ENCODE results near the gene ATP5F1E. TPM values are rescaled to one million over a fixed set of nuclear protein-coding genes. Genes with fewer than 3 reads are reported as not detected.

Gene ATP5F1E
- total RNA-seq, 1 experiment from 2014 or later = 41.1 TPM

DNA sequence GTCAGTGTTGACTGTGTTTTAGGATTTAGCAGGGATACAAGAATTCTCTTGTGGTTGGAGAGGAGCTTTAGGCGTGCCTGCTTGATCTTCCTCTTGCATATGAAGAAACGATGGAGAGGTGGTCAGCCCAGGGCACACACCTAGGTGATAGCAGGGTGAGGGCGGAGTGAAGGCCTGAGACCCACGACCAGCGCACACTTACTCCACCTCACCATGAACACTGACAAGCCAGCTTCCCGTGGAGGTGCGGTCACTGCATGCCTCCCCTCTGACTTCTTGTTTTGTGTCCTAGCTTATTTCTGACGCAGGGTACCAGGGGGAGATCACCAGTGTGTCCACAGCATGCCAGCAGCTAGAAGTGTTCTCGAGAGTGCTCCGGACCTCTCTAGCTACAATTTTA is 42.9 kb downstream of the ATP5F1E start:
- no peak overlapping the region for H3K27ac Mint-ChIP-seq

DNA sequence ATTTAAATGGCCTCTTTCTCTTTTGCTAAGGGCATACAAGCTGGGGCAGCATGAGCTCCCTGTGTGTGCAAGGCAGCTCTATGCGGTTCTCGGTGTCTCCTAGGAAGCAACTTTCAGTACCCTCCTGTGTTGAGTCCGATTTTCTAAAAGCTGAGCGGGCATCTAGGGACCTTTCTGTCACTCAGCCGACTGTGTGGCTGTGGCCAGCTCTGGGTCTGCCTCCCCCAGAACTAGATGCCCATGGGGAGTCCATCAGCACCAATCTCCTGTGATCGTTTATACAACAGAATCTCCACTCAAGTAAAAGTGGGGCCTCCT is 43.6 kb downstream of the ATP5F1E start:
- H3K27ac Mint-ChIP-seq = no peak overlapping the region
- H3K27me3 Mint-ChIP-seq (ENCODE audit: low read depth) = no peaks in the 10 kb centered on the region
- H3K4me3 Mint-ChIP-seq = no peak overlapping the region
- DNase-seq (ENCODE audit: low spot score) = no peak
- H3K36me3 Mint-ChIP-seq = peaks cover 70% of the 10 kb centered on the region
- POLR2A ChIA-PET = no interaction called here
- TF ChIP-seq NR1H2 (CRISPR knock-in tag; IDR thresholded peaks at IDR 0.05) (no peak), JAZF1 (CRISPR knock-in tag; IDR thresholded peaks at IDR 0.05) (no peak), NR2C2 (CRISPR knock-in tag; IDR thresholded peaks at IDR 0.05) (no peak)
- TF ChIP-seq, protein P1, sequence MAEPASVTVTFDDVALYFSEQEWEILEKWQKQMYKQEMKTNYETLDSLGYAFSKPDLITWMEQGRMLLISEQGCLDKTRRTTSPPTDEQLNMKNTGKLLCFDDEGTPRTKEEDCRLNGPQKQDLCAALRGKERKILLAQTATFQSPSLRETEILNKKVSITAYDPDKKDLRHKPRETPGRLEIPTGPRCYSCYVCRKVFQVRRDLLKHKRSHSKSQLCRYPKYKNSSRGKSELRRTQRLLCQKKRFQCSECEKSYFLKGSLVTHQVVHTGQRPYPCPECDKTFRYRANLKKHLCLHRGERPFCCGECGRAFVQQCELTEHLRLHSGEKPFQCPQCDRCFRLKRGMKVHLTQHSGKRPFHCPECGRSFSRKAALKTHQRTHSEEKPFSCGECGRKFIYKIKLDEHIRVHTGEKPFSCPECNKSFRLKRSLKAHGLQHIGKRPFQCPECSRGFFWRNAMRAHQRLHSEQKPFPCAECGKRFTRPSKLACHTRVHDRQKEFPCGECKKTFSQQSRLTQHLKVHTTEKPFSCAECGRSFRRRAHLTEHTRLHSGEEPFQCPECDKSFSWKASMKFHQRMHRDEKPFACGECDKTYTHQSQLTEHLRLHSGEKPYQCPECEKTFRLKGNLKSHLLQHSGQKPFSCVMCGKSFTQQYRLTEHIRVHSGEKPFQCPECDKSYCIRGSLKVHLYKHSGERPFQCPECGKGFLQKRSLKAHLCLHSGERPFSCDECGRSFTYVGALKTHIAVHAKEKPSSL (CRISPR knock-in tag; conservative IDR thresholded peaks at IDR 0.05) = no peak
- TF ChIP-seq, protein P2, sequence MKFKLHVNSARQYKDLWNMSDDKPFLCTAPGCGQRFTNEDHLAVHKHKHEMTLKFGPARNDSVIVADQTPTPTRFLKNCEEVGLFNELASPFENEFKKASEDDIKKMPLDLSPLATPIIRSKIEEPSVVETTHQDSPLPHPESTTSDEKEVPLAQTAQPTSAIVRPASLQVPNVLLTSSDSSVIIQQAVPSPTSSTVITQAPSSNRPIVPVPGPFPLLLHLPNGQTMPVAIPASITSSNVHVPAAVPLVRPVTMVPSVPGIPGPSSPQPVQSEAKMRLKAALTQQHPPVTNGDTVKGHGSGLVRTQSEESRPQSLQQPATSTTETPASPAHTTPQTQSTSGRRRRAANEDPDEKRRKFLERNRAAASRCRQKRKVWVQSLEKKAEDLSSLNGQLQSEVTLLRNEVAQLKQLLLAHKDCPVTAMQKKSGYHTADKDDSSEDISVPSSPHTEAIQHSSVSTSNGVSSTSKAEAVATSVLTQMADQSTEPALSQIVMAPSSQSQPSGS (CRISPR knock-in tag; IDR thresholded peaks at IDR 0.05; ENCODE audit: borderline replicate concordance, low read depth) = no peak
- TF ChIP-seq, protein P3, sequence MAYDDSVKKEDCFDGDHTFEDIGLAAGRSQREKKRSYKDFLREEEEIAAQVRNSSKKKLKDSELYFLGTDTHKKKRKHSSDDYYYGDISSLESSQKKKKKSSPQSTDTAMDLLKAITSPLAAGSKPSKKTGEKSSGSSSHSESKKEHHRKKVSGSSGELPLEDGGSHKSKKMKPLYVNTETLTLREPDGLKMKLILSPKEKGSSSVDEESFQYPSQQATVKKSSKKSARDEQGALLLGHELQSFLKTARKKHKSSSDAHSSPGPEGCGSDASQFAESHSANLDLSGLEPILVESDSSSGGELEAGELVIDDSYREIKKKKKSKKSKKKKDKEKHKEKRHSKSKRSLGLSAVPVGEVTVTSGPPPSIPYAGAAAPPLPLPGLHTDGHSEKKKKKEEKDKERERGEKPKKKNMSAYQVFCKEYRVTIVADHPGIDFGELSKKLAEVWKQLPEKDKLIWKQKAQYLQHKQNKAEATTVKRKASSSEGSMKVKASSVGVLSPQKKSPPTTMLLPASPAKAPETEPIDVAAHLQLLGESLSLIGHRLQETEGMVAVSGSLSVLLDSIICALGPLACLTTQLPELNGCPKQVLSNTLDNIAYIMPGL (CRISPR knock-in tag; IDR thresholded peaks at IDR 0.05) = no peak
- TF ChIP-seq, protein P4, sequence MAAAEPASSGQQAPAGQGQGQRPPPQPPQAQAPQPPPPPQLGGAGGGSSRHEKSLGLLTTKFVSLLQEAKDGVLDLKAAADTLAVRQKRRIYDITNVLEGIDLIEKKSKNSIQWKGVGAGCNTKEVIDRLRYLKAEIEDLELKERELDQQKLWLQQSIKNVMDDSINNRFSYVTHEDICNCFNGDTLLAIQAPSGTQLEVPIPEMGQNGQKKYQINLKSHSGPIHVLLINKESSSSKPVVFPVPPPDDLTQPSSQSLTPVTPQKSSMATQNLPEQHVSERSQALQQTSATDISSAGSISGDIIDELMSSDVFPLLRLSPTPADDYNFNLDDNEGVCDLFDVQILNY (CRISPR knock-in tag; IDR thresholded peaks at IDR 0.05) = no peak
- H3K9me3 Mint-ChIP-seq = no peaks in the 10 kb centered on the region
- CTCF ChIA-PET = interaction anchor here (0.6 to 0.8 kb wide), 2 partner anchors 9 to 467 kb away, joined by 3 read pairs; no protein-coding TSS in a partner anchor
- no peak for ATAC-seq
- H3K4me1 Mint-ChIP-seq = peaks cover 11% of the 10 kb centered on the region

More for the DNA sequence above, 42.9 kb downstream of the ATP5F1E start:
- no peak for DNase-seq (ENCODE audit: low spot score)
- ATAC-seq = no peak
- no peak for TF ChIP-seq TEAD4 (CRISPR knock-in tag; IDR thresholded peaks at IDR 0.05)
- TF ChIP-seq, protein P5, sequence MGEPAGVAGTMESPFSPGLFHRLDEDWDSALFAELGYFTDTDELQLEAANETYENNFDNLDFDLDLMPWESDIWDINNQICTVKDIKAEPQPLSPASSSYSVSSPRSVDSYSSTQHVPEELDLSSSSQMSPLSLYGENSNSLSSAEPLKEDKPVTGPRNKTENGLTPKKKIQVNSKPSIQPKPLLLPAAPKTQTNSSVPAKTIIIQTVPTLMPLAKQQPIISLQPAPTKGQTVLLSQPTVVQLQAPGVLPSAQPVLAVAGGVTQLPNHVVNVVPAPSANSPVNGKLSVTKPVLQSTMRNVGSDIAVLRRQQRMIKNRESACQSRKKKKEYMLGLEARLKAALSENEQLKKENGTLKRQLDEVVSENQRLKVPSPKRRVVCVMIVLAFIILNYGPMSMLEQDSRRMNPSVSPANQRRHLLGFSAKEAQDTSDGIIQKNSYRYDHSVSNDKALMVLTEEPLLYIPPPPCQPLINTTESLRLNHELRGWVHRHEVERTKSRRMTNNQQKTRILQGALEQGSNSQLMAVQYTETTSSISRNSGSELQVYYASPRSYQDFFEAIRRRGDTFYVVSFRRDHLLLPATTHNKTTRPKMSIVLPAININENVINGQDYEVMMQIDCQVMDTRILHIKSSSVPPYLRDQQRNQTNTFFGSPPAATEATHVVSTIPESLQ (CRISPR knock-in tag; IDR thresholded peaks at IDR 0.05) = no peak
- TF ChIP-seq, protein P6, sequence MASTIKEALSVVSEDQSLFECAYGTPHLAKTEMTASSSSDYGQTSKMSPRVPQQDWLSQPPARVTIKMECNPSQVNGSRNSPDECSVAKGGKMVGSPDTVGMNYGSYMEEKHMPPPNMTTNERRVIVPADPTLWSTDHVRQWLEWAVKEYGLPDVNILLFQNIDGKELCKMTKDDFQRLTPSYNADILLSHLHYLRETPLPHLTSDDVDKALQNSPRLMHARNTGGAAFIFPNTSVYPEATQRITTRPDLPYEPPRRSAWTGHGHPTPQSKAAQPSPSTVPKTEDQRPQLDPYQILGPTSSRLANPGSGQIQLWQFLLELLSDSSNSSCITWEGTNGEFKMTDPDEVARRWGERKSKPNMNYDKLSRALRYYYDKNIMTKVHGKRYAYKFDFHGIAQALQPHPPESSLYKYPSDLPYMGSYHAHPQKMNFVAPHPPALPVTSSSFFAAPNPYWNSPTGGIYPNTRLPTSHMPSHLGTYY (CRISPR knock-in tag; IDR thresholded peaks at IDR 0.05) = no peak
- TF ChIP-seq, protein P2 (CRISPR knock-in tag; IDR thresholded peaks at IDR 0.05; ENCODE audit: borderline replicate concordance, low read depth) = no peak
- TF ChIP-seq FOXK1 (CRISPR knock-in tag; IDR thresholded peaks at IDR 0.05) = no peak
- no peak for TF ChIP-seq SMAD3 (CRISPR knock-in tag; IDR thresholded peaks at IDR 0.05; ENCODE audit: borderline replicate concordance)
- TF ChIP-seq, protein P7, sequence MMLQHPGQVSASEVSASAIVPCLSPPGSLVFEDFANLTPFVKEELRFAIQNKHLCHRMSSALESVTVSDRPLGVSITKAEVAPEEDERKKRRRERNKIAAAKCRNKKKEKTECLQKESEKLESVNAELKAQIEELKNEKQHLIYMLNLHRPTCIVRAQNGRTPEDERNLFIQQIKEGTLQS (CRISPR knock-in tag; conservative IDR thresholded peaks at IDR 0.05) = no peak
- H3K4me1 Mint-ChIP-seq = peaks cover 5% of the 10 kb centered on the region
- ChIA-PET CTCF (interaction anchor here (0.6 kb wide), 1 partner anchor 10 kb away, joined by 3 read pairs; no protein-coding TSS in a partner anchor), POLR2A (no interaction called here)
- no peaks in the 10 kb centered on the region for H3K27me3 Mint-ChIP-seq (ENCODE audit: low read depth)
- H3K9me3 Mint-ChIP-seq = no peaks in the 10 kb centered on the region
- H3K36me3 Mint-ChIP-seq = peaks cover 76% of the 10 kb centered on the region
- H3K4me3 Mint-ChIP-seq = no peak overlapping the region
